SU-DHL-6 (cell line): ENCODE data around the gene CNTFR.

Source experiments
- H2AFZ ChIP-seq: fragments of 200-600 bp; sonication (generic); 2 replicates; pipeline ENCODE4 v1.6.1; 2014; ENCODE audit warnings: low read depth, mild to moderate bottlenecking, moderate library complexity, mixed read lengths, antibody characterized with exemption, low read length; ENCODE audit not compliant: severe bottlenecking
- H3F3A ChIP-seq: fragments of 200-600 bp; shearing (Covaris generic); 2 replicates; pipeline ENCODE4 v1.6.0; 2016; ENCODE audit warnings: antibody characterized with exemption, mild to moderate bottlenecking; ENCODE audit not compliant: insufficient read depth
- H3K27ac ChIP-seq: fragments of 200-600 bp; sonication (generic); 2 replicates; pipeline ENCODE4 v1.5.1; 2016; ENCODE audit warnings: low read depth, mild to moderate bottlenecking, low read length, moderate library complexity, mixed read lengths
- H3K27me3 ChIP-seq: fragments of 200-600 bp; sonication (generic), shearing (Covaris generic); 2 replicates; pipeline ENCODE4 v1.6.0; 2014; ENCODE audit warnings: mild to moderate bottlenecking, low read length
- H3K36me3 ChIP-seq: fragments of 200-600 bp; sonication (generic); 2 replicates; pipeline ENCODE4 v1.6.1; 2014; ENCODE audit warnings: mild to moderate bottlenecking, low read length, mixed read lengths
- H3K4me2 ChIP-seq: fragments of 300-600, 200-600 bp; shearing (Covaris generic), sonication (generic); 2 replicates; pipeline ENCODE4 v1.6.0; 2014; ENCODE audit warnings: low read length, low read depth, mild to moderate bottlenecking; ENCODE audit not compliant: poor library complexity, severe bottlenecking
- H3K4me3 ChIP-seq: fragments of 200-600 bp; sonication (generic); 2 replicates; pipeline ENCODE4 v1.5.1; 2014; ENCODE audit warnings: antibody characterized with exemption, low read length, mild to moderate bottlenecking, mixed read lengths; ENCODE audit not compliant: insufficient read depth, poor library complexity, severe bottlenecking
- H3K79me2 ChIP-seq: fragments of 200-600 bp; sonication (generic); 2 replicates; pipeline ENCODE4 v1.6.1; 2014; ENCODE audit warnings: mild to moderate bottlenecking, low read length, moderate library complexity; ENCODE audit not compliant: insufficient read depth
- H3K9ac ChIP-seq: fragments of 200-600 bp; sonication (generic); 2 replicates; pipeline ENCODE4 v1.7.0; 2014; ENCODE audit warnings: mild to moderate bottlenecking, low read length
- H3K9me2 ChIP-seq: fragments of 200-600 bp; sonication (generic); replicated peaks from 2 replicates; pipeline ENCODE4 v1.6.1; 2014; ENCODE audit warnings: low read length; ENCODE audit not compliant: insufficient read depth
- H3K9me3 ChIP-seq: fragments of 200-600 bp; sonication (generic); 2 replicates; pipeline ENCODE4 v1.6.1; 2014; ENCODE audit warnings: low read length, mixed read lengths; ENCODE audit not compliant: insufficient read depth
- H4K20me1 ChIP-seq: fragments of 200-600 bp; sonication (generic); 2 replicates; pipeline ENCODE4 v1.6.1; 2014; ENCODE audit warnings: low read depth, mild to moderate bottlenecking, antibody characterized with exemption, low read length, moderate library complexity, mixed read lengths
- EZH2phosphoT487 ChIP-seq: fragments of 200-600 bp; sonication (generic), shearing (Covaris generic); conservative IDR thresholded peaks from 2 replicates; pipeline ENCODE4 v1.6.1; 2018; ENCODE audit warnings: mild to moderate bottlenecking, antibody characterized with exemption, low read length, moderate library complexity, mixed read lengths
- TF ChIP-seq, protein P1 (sequence below): fragments of 200-600 bp; sonication (generic); IDR thresholded peaks from one replicate; pipeline ENCODE4 v1.5.1; 2017; ENCODE audit warnings: antibody characterized with exemption, mild to moderate bottlenecking, low read length, moderate library complexity; ENCODE audit not compliant: insufficient read depth, poor library complexity, severe bottlenecking

CNTFR gene

DNA sequence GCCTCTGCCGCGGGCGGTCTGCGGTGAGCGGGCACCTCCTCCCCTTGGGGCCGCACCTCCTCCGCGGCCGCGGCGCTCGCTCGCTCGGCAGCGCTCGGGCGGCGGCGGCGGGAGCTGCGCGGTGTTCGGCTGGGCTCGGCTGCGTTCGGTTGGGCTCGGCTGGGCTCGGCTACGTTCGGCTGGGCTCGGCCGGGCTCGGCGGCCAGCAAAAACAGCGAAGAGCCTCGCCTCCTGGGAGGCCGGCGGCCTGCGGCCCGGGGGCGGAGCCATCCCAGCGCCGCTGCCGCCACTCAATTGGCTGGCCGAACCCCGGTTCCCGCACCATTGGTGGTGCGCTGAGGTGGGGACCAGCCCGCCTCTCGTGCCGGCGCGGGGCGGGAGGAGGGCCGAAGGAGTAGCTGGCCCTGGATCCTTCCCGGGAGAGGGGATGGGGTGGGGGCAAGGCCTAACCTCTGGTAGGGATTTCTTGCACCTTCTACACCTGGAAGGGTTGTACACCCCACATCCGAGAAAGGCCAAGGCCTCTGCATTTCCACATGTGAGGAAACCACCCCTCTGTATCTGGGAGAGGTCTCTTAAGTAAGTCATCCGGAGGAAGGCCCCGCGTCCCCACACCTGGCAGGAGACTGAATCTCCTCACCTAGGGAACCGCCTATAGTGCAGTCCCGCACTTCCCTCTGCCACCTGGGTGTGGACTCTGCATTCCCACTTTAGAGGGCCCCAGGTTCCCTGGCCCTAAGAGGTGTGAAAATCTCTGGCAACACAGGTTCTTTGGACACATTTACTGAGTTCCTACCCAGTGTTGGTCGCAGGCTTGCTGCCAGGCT lies 66.3 kb downstream of the CNTFR start, which contains the start of gene ENHO:
Gene ENHO, minus strand, starts transcription at position 20 of the 827 bp plus-strand sequence. CDS start 1,295 bp downstream, outside the sequence.
- TF ChIP-seq, protein P1, sequence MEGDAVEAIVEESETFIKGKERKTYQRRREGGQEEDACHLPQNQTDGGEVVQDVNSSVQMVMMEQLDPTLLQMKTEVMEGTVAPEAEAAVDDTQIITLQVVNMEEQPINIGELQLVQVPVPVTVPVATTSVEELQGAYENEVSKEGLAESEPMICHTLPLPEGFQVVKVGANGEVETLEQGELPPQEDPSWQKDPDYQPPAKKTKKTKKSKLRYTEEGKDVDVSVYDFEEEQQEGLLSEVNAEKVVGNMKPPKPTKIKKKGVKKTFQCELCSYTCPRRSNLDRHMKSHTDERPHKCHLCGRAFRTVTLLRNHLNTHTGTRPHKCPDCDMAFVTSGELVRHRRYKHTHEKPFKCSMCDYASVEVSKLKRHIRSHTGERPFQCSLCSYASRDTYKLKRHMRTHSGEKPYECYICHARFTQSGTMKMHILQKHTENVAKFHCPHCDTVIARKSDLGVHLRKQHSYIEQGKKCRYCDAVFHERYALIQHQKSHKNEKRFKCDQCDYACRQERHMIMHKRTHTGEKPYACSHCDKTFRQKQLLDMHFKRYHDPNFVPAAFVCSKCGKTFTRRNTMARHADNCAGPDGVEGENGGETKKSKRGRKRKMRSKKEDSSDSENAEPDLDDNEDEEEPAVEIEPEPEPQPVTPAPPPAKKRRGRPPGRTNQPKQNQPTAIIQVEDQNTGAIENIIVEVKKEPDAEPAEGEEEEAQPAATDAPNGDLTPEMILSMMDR: no peak
- no peak for TF ChIP-seq EZH2phosphoT487
- Histone ChIP-seq H2AFZ (peak within 1 kb of the TSS; percentile 87), H3K9ac (peak within 1 kb of the TSS; percentile 58), H3K4me3 (peak within 1 kb of the TSS; percentile 39), H3K27ac (no peak within 1 kb of the TSS), H3K9me3 (no peaks in the 10 kb centered on the region), H4K20me1 (no peaks in the 10 kb centered on the region), H3F3A (no peaks in the 10 kb centered on the region), H3K27me3 (no peaks in the 10 kb centered on the region), H3K79me2 (no peaks in the 10 kb centered on the region), H3K4me2 (peak within 1 kb of the TSS; percentile 58), H3K9me2 (no peaks in the 10 kb centered on the region), H3K36me3 (no peaks in the 10 kb centered on the region)

DNA sequence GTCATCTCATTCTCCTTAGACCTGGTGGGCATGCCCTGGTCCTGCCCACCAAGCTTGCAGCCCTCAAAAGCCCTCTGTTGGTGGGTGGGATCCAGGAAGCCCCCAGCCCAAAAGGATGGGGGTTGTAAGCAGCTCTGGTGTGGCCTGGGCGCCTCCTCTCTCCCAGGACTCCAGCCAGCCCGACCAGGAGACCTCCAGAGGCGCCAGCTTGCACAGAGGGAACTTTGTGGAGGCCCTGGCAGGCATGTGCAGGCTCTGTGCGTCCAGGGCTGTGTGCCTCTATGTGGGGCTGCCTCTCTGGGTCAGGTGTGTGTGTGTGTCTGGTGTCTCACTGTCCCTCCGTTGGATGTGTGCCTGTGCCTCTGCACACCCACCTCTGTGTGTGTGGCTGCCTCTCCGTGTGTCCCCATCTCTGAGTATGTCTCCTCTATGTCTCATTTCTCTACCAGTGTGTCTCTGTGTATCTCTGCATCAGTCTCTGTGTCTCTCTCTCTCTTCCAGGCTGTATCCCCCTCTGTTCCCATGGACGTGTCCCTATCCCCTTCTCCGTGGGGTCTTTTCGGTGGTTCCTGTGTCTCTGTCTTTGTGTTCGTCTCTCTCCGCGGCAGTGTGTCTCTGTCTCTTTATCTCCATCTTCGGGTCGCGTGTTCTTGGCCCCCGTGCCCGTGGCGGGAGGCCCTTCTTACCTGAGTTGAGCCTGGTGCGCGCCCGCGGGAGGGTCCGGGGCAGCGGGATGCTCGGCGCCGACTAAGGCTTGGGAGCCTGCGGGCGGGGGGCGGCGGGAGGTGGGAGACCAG lies 67.2 kb downstream of the CNTFR start:
- peak overlapping the region; percentile 42 for H2AFZ ChIP-seq
- no peaks in the 10 kb centered on the region for H3K36me3 ChIP-seq
- peak overlapping the region; percentile 51 for H3K4me2 ChIP-seq
- no peak overlapping the region for H3K27ac ChIP-seq
- no peaks in the 10 kb centered on the region for H3K9me2 ChIP-seq
- TF ChIP-seq, protein P1: no peak
- TF ChIP-seq EZH2phosphoT487: peak; percentile 97
- H3K4me3 ChIP-seq: peak overlapping the region; percentile 39
- no peaks in the 10 kb centered on the region for H3F3A ChIP-seq
- H3K9me3 ChIP-seq: no peaks in the 10 kb centered on the region
- no peaks in the 10 kb centered on the region for H3K27me3 ChIP-seq
- H3K9ac ChIP-seq: peak overlapping the region; percentile 52
- H3K79me2 ChIP-seq: no peaks in the 10 kb centered on the region
- no peaks in the 10 kb centered on the region for H4K20me1 ChIP-seq

DNA sequence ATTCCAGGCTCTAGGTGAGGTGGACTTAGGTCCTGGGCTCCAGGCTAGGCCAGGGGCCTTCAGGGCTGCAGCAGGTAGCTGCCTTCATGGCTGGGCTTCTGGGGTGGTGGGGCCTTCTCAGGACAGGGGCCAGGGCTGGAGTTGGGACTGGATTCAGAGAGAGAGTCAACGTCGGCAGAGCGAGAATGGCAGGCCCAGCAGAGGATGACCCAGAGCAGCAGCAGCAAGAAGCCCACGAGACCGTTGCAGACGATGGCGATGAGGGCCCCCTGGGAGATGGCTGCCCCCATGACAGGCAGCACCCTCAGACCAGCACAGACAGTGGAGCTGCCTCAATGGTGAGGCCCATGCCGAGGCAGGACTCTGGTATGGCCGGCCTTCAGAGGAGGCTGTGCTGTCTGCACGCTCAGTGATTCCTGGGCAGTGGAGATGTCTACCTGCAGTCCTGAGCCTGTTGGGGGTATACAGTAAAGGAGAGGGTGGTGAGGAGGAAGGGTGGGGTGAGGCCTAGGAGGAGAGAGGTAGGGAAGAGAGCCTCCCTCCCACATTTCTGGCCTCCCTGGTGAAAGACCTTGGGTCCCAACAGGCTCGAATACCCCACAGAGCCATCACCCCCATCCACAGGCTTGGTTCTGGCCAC lies 68.0 kb downstream of the CNTFR start:
- no peak overlapping the region for H3K4me3 ChIP-seq
- H3K27ac ChIP-seq: no peak overlapping the region
- H3K79me2 ChIP-seq: no peaks in the 10 kb centered on the region
- no peak overlapping the region for H3K4me2 ChIP-seq
- TF ChIP-seq, protein P1: no peak
- no peak for TF ChIP-seq EZH2phosphoT487
- no peaks in the 10 kb centered on the region for H3K27me3 ChIP-seq
- no peaks in the 10 kb centered on the region for H3K9me3 ChIP-seq
- no peaks in the 10 kb centered on the region for H3F3A ChIP-seq
- H3K9me2 ChIP-seq: no peaks in the 10 kb centered on the region
- no peaks in the 10 kb centered on the region for H4K20me1 ChIP-seq
- H2AFZ ChIP-seq: no peak overlapping the region
- H3K9ac ChIP-seq: no peak overlapping the region
- H3K36me3 ChIP-seq: no peaks in the 10 kb centered on the region
